ENCODE measurements around the gene MRLN.
"Not testable (repeated sequence)": the region's sequence is repeated elsewhere in the genome, so short reads cannot be mapped to it uniquely, and the experiment has no call there.

The MRLN gene

GRCh38 chr10:59735296-59735695, 18.0 kb downstream of the MRLN start:
- no peak for DNase-seq (ENCODE audit: low spot score)
- H3K4me1 ChIP-seq (ENCODE audit: control insufficient read depth in 2 of 2, insufficient read depth in 1 of 2, low read depth in 1 of 2, low read length in 2 of 2) = no peaks in the 10 kb centered on the region
- no peak overlapping the region for H3K4ac ChIP-seq (ENCODE audit: low read length)
- H3K14ac ChIP-seq (ENCODE audit: low read length) = no peak overlapping the region
- H4K8ac ChIP-seq (ENCODE audit: low read depth, low read length) = no peak overlapping the region
- H4K91ac ChIP-seq (ENCODE audit: low read depth, low read length, poor library complexity) = no peak overlapping the region
- H2BK15ac ChIP-seq (ENCODE audit: low read length) = no peak overlapping the region
- H2BK5ac ChIP-seq (ENCODE audit: low read length) = no peak overlapping the region
- no peak overlapping the region for H2AFZ ChIP-seq (ENCODE audit: low read length)
- WGBS, 2 donors (ENCODE audit: extremely low coverage in 2 of 2, insufficient read length in 2 of 2, insufficient replicate concordance in 1 of 2) = no CpG with 5 or more reads among the region's 1 CpG
- H3K27ac ChIP-seq (replicated peaks; ENCODE audit: low read length) = no peak overlapping the region
- no peak overlapping the region for H2BK120ac ChIP-seq (ENCODE audit: low read depth, low read length)
- H3K4me3 ChIP-seq (ENCODE audit: low read length in 2 of 2) = no peak overlapping the region
- no peak overlapping the region for H2AK5ac ChIP-seq (ENCODE audit: low read depth, low read length)
- no peak overlapping the region for H3K23ac ChIP-seq (ENCODE audit: low read depth, low read length, poor library complexity)
- H2BK12ac ChIP-seq (ENCODE audit: low read length) = no peak overlapping the region
- no peak overlapping the region for H3K9ac ChIP-seq (ENCODE audit: low read depth, low read length, poor library complexity)
- H3K9me3 ChIP-seq (replicated peaks in 1 of 2; ENCODE audit: control insufficient read depth in 2 of 2, insufficient read depth in 1 of 2, low read depth in 1 of 2, low read length in 2 of 2) = no peaks in the 10 kb centered on the region
- H3K27me3 ChIP-seq (ENCODE audit: control insufficient read depth in 3 of 3, insufficient read depth in 3 of 3, low read depth in 1 of 3, low read length in 3 of 3) = peaks cover 0 to 2% (median 0%) of the 10 kb centered on the region in 3 experiments
- no peaks in the 10 kb centered on the region for H3K36me3 ChIP-seq (replicated peaks in 1 of 2; ENCODE audit: control insufficient read depth in 2 of 2, insufficient read depth in 2 of 2, low read length in 2 of 2)
- no peak overlapping the region for H3K4me2 ChIP-seq (ENCODE audit: insufficient read depth, low read length, poor library complexity, severe bottlenecking)
- no peak overlapping the region for H3K18ac ChIP-seq (ENCODE audit: low read length)
- H3K79me1 ChIP-seq (ENCODE audit: low read depth, low read length) = no peaks in the 10 kb centered on the region

DNA sequence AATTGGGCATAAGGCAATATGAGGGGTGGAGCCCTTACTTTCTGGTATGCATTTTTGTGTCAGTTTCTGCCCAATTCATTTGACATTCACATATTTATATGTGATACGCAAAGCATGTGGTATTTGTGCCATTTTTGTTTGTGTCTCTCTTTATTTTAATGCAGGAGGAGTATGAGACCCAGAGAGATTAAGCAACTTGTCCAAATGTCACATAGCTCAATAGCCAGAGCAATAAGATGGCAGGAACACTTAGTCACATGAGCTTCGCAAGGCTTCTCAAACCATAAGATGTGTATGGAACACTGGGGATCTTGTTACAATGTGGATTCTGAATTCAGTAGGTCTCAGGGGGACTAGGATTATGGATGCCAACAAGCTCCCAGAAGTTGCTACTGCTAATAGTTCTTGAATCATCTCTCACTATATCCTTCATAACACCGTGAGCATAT, 19.2 kb downstream of the MRLN start:
- H3K9ac ChIP-seq (ENCODE audit: low read depth, low read length, poor library complexity) = no peak overlapping the region
- H4K91ac ChIP-seq (ENCODE audit: low read depth, low read length, poor library complexity) = no peak overlapping the region
- no peaks in the 10 kb centered on the region for H3K36me3 ChIP-seq (replicated peaks in 1 of 2; ENCODE audit: control insufficient read depth in 2 of 2, insufficient read depth in 2 of 2, low read length in 2 of 2)
- H3K18ac ChIP-seq (ENCODE audit: low read length) = no peak overlapping the region
- no peaks in the 10 kb centered on the region for H3K4me1 ChIP-seq (ENCODE audit: control insufficient read depth in 2 of 2, insufficient read depth in 1 of 2, low read depth in 1 of 2, low read length in 2 of 2)
- no peaks in the 10 kb centered on the region for H3K9me3 ChIP-seq (replicated peaks in 1 of 2; ENCODE audit: control insufficient read depth in 2 of 2, insufficient read depth in 1 of 2, low read depth in 1 of 2, low read length in 2 of 2)
- H3K23ac ChIP-seq (ENCODE audit: low read depth, low read length, poor library complexity) = no peak overlapping the region
- H3K79me1 ChIP-seq (ENCODE audit: low read depth, low read length) = no peaks in the 10 kb centered on the region
- H3K4me2 ChIP-seq (ENCODE audit: insufficient read depth, low read length, poor library complexity, severe bottlenecking) = no peak overlapping the region
- H2BK120ac ChIP-seq (ENCODE audit: low read depth, low read length) = no peak overlapping the region
- DNase-seq (ENCODE audit: low spot score) = no peak
- no peak overlapping the region for H3K27ac ChIP-seq (replicated peaks; ENCODE audit: low read length)
- no peak overlapping the region for H3K4me3 ChIP-seq (ENCODE audit: low read length in 2 of 2)
- H2BK5ac ChIP-seq (ENCODE audit: low read length) = no peak overlapping the region
- H2BK15ac ChIP-seq (ENCODE audit: low read length) = no peak overlapping the region
- no peak overlapping the region for H2AK5ac ChIP-seq (ENCODE audit: low read depth, low read length)
- no CpG with 5 or more reads among the region's 3 CpGs for WGBS, 2 donors (ENCODE audit: extremely low coverage in 2 of 2, insufficient read length in 2 of 2, insufficient replicate concordance in 1 of 2)
- H3K27me3 ChIP-seq (ENCODE audit: control insufficient read depth in 3 of 3, insufficient read depth in 3 of 3, low read depth in 1 of 3, low read length in 3 of 3) = peaks cover 0 to 2% (median 0%) of the 10 kb centered on the region in 3 experiments
- H4K8ac ChIP-seq (ENCODE audit: low read depth, low read length) = no peak overlapping the region
- no peak overlapping the region for H3K14ac ChIP-seq (ENCODE audit: low read length)
- no peak overlapping the region for H2BK12ac ChIP-seq (ENCODE audit: low read length)
- no peak overlapping the region for H3K4ac ChIP-seq (ENCODE audit: low read length)
- no peak overlapping the region for H2AFZ ChIP-seq (ENCODE audit: low read length)

DNA sequence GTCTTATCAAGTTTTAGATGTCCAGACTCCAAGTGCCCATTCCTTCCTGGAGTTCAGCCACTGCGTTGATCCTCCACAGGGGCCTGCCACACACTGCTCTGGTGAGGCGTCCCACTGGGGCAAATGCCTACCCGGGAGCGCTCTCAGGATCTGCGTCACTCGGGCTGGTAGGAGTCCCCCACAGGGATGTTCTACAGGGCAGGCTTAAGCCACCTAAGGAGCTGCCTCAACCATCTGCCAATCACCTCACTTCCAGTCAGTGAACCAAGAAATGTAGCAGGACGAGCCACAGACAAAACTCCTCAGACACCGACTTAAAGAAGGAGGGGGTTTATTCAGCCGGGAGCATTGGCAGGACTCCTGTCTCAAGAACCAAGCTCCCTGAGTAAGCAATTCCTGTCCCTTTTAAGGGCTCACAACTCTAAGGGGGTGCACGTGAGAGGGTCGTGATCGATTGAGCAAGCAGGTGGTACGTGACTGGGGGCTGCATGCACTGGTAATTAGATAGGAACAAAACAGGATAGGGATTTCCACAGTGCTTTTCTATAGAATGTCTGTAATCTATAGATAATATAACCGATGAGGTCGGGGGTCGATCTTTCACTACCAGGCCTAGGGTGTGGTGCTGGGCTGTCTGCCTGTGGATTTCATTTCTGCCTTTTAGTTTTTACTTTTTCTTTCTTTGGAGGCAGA, 19.8 kb downstream of the MRLN start:
- not testable (repeated sequence) for H3K4ac ChIP-seq (ENCODE audit: low read length); H3K9ac ChIP-seq (ENCODE audit: low read depth, low read length, poor library complexity); H4K8ac ChIP-seq (ENCODE audit: low read depth, low read length); H2BK15ac ChIP-seq (ENCODE audit: low read length); H3K18ac ChIP-seq (ENCODE audit: low read length); H2AK5ac ChIP-seq (ENCODE audit: low read depth, low read length); H3K27me3 ChIP-seq (ENCODE audit: control insufficient read depth in 3 of 3, insufficient read depth in 3 of 3, low read depth in 1 of 3, low read length in 3 of 3); H2BK12ac ChIP-seq (ENCODE audit: low read length); H2AFZ ChIP-seq (ENCODE audit: low read length); H3K4me2 ChIP-seq (ENCODE audit: insufficient read depth, low read length, poor library complexity, severe bottlenecking); H3K27ac ChIP-seq (replicated peaks; ENCODE audit: low read length); H3K36me3 ChIP-seq (replicated peaks in 1 of 2; ENCODE audit: control insufficient read depth in 2 of 2, insufficient read depth in 2 of 2, low read length in 2 of 2); H2BK120ac ChIP-seq (ENCODE audit: low read depth, low read length); H3K9me3 ChIP-seq (replicated peaks in 1 of 2; ENCODE audit: control insufficient read depth in 2 of 2, insufficient read depth in 1 of 2, low read depth in 1 of 2, low read length in 2 of 2); H3K79me1 ChIP-seq (ENCODE audit: low read depth, low read length); H3K14ac ChIP-seq (ENCODE audit: low read length); H3K4me3 ChIP-seq (ENCODE audit: low read length in 2 of 2); H4K91ac ChIP-seq (ENCODE audit: low read depth, low read length, poor library complexity); H3K23ac ChIP-seq (ENCODE audit: low read depth, low read length, poor library complexity); DNase-seq (ENCODE audit: low spot score); H3K4me1 ChIP-seq (ENCODE audit: control insufficient read depth in 2 of 2, insufficient read depth in 1 of 2, low read depth in 1 of 2, low read length in 2 of 2); H2BK5ac ChIP-seq (ENCODE audit: low read length)
- no CpG with 5 or more reads among the region's 16 CpGs for WGBS, 2 donors (ENCODE audit: extremely low coverage in 2 of 2, insufficient read length in 2 of 2, insufficient replicate concordance in 1 of 2)

DNA sequence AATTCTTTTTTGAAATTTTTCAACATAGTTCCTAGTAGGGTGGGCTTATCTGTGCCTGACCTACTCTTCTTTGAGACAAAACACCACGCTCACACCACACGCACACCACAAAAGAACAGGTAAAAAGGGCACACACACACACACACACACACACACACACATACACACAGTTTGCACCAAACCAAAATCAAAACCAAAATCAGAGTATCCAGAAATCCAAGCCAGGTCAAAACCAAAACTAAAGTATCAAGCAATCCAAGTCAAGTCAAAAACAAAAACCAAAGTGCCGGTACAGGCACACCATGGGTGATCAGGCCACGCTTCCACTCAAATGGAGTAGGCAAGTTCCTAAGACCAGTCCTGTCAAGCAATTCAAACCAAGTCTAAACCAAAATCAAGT, 20.4 kb downstream of the MRLN start:
- H2AK5ac ChIP-seq (ENCODE audit: low read depth, low read length); H2BK15ac ChIP-seq (ENCODE audit: low read length); H3K36me3 ChIP-seq (replicated peaks in 1 of 2; ENCODE audit: control insufficient read depth in 2 of 2, insufficient read depth in 2 of 2, low read length in 2 of 2); H3K27ac ChIP-seq (replicated peaks; ENCODE audit: low read length); H4K91ac ChIP-seq (ENCODE audit: low read depth, low read length, poor library complexity); H3K4ac ChIP-seq (ENCODE audit: low read length); H3K18ac ChIP-seq (ENCODE audit: low read length); H3K27me3 ChIP-seq (ENCODE audit: control insufficient read depth in 3 of 3, insufficient read depth in 3 of 3, low read depth in 1 of 3, low read length in 3 of 3); DNase-seq (ENCODE audit: low spot score); H2BK5ac ChIP-seq (ENCODE audit: low read length); H3K14ac ChIP-seq (ENCODE audit: low read length); H4K8ac ChIP-seq (ENCODE audit: low read depth, low read length); H2BK12ac ChIP-seq (ENCODE audit: low read length); H3K4me3 ChIP-seq (ENCODE audit: low read length in 2 of 2); H3K4me1 ChIP-seq (ENCODE audit: control insufficient read depth in 2 of 2, insufficient read depth in 1 of 2, low read depth in 1 of 2, low read length in 2 of 2); H3K23ac ChIP-seq (ENCODE audit: low read depth, low read length, poor library complexity); H3K79me1 ChIP-seq (ENCODE audit: low read depth, low read length); H2BK120ac ChIP-seq (ENCODE audit: low read depth, low read length); H3K4me2 ChIP-seq (ENCODE audit: insufficient read depth, low read length, poor library complexity, severe bottlenecking); H2AFZ ChIP-seq (ENCODE audit: low read length); H3K9me3 ChIP-seq (replicated peaks in 1 of 2; ENCODE audit: control insufficient read depth in 2 of 2, insufficient read depth in 1 of 2, low read depth in 1 of 2, low read length in 2 of 2); H3K9ac ChIP-seq (ENCODE audit: low read depth, low read length, poor library complexity): not testable (repeated sequence)
- no CpG with 5 or more reads among the region's 4 CpGs for WGBS, 2 donors (ENCODE audit: extremely low coverage in 2 of 2, insufficient read length in 2 of 2, insufficient replicate concordance in 1 of 2)
